Stromal cell of bone marrow (primary cell): ENCODE results near the gene WWTR1.

Source experiments
- DNase-seq: peaks from one replicate; pipeline ENCODE4 v3.0.0-alpha.2; 2012; ENCODE audit warnings: low read depth

Gene WWTR1

DNA sequence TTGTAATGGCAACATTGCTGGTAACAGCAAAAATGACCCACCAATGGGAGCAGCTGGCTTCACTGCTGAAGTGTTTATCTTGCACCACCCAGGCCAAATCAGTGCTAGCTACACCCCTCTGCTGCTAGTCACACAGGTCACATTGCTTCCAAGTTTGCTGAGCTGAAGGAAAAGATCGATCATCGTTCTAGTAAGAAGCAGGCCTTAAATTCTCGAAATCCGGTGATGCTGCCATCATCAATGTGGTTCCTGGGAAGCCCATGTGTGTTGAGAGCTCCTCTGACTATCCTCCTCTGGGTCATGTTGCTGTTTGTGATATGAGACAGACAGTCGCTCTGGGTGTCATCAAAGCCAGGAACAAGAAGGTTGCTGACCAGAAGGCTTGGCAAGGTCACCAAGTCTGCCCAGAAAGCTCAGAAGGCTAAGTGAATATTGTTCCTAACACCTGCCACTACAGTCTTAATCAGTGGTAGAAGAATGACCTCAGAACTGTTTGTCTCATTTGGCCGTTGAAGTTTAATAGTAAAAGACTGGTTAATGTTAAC is 162.2 kb downstream of the WWTR1 start:
- DNase-seq = no peak

GRCh38 chr3:149494759-149495580 is 162.9 kb downstream of the WWTR1 start:
- peak; percentile 23 for DNase-seq

GRCh38 chr3:149494022-149494758 is 163.6 kb downstream of the WWTR1 start:
- peak; percentile 65 for DNase-seq

DNA sequence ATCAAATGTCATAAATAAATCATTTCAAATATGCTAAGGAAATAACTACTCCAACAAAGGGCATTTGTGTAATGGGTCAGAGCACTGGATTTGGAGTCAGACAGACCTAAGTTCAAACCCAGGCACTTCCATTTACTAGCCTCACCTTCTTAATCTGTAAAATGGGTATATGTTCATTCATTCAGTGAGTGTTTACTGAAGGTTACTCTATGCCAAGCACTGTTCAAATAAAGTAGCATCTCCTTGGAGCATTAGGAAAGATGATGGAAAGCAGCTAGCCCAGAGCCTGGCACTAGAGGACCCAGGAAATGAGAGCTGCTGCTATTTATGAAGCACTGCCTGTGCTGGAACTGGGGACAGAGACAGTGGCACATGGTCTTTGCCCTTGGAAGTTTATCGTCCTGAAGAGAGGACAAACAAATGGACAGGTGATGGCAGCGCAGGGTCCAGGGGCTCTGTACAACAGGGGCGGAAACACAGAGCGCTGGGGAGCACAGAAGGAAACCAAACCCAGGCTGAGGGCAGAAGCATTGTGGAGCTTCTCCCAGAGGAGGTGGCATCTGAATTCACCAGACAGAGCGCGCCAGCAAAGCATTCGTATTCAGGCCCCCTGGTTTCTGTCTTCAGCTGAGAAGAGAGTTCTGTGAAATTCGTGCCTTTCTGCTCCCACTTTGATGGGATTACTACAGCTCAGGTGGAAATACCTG is 164.4 kb downstream of the WWTR1 start:
- no peak for DNase-seq

GRCh38 chr3:149490260-149490971 is 167.4 kb downstream of the WWTR1 start:
- DNase-seq = no peak

- DNase-seq = no peak
Observed at GRCh38 chr3:149489060-149489690, 168.7 kb downstream of the WWTR1 start.

DNA sequence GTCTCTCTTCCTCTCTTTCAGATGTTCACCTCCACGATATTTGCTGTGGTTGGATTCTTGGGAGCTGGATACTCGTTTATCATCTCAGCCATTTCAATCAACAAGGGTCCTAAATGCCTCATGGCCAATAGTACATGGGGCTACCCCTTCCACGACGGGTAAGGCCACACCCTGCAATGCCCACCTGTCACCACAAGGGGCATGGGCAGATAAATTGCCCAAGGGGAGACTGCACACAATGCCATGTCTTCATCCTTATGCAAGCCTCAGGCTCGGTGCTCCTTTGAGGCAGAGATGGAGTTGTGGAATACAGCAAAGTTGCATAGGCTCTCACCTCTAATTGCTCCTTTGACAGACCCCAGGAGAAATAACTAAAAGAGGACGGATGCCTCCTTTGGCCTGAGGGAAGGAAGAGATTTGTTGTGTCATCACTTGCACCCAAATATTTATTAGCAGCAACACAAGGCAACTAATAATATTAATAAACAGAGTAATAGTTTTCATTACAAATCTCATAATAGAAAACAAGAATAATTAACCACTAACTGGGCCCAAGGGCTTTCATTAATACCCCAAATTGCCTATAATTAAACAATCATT is 170.1 kb downstream of the WWTR1 start:
- DNase-seq = no peak

- DNase-seq = no peak
Observed at GRCh38 chr3:149486726-149487125, 171.1 kb downstream of the WWTR1 start.

- no peak for DNase-seq
Observed at GRCh38 chr3:149481491-149481890, 176.3 kb downstream of the WWTR1 start.

DNA sequence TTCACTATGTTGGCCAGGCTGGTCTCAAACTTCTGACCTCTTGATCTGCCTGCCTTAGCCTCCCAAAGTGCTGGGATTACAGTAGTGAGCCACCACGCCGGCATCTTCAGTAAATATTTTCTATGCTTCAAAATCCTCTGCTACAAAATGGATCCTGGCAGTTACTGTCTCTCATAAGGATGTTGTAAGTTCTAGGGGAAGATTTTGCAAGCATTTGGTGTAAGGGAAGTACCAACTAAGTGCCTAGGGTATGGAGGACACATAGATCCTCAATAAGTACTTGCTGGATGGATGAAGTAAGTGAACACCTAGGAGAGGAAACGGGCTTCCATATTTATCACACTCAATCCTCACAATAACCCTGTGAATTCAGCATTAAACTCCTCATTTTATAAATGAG is 176.8 kb downstream of the WWTR1 start:
- no peak for DNase-seq

GRCh38 chr3:149480326-149481017 is 177.4 kb downstream of the WWTR1 start:
- peak; percentile 82 for DNase-seq

DNA sequence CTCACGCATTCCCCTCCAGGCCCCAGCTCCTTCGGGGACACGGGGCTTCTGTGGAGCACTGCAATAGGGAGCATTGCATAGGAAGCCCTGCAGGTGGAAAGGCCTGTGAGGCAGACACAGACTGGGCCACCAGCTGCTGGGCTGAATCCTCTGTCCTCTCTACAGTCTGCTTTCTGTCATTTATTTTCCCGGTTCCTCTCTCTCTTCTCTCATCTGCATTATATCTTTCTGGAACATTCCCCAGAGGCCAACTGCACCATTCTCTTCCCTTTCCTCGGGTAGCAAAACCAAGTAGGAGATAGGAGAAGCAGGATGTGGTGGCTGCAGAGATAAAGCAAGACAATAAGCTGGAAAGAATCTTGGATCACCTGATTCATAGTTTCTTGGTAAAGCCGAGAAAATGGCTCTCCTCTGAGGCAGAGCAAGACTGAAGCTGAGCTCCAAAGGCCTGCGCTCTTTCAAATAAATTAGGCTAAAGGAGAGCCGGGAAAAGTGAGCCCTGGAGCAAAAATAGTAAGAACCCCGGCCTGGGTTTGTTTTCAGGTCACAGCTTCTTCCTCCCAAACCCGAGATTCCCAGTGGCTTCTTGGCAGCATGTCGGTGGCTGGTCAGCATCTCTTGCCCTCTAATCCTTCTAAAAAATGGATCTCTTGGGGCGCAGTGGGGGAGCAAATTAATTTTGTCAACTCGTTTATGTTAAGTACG is 178.1 kb downstream of the WWTR1 start:
- DNase-seq = no peak

DNA sequence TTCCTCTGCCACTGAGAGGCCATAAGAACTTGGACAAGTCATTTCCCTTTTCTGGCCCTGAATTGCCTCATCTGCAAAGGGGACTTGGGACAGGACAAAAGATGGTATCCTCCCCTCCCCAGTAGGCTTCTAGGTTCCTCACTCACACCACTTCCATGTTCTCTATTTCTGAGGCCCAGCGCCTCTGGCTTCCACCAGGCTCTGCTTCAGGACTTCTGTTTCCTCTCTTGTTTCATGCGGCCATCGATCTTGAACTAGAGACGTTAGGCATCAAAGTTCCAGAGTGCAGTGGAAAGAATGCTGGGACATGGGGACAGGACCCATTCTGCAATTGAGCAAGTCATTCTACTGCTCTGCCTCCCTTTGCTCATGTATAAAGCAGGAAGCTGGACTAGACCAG is 181.6 kb downstream of the WWTR1 start:
- DNase-seq = no peak

DNA sequence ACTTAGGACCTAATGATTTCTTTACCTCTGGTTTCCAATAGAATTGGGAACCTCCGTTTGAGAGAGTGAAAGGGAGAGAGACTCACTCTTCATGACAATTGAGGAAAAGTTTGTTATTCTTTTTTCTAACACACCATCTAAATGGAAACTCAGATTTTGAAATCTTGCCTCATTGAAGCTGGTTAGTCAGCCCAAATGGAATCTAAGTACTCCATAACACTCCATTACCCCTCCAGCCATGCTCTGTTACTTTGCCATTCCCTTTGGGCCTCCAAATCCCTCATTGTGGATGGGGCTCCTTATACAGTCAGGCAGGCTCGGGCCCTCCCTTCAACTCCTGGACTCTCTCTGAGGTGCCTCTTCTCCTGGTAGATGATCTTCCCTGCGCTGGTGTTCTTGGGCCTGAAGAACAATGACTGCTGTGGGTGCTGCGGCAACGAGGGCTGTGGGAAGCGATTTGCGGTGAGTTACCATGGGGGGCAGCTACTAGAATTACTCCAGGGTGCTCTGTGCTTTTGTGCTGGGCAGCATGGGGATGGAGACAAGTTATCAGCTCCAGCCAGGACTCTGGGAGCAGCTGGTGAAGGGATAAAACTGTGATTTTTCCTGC is 182.3 kb downstream of the WWTR1 start:
- no peak for DNase-seq

- no peak for DNase-seq
Observed at GRCh38 chr3:149474250-149474817, 183.5 kb downstream of the WWTR1 start, which contains the start of gene TM4SF4. TSS of gene TM4SF4 (plus strand) at chr3:149474697. CDS start at chr3:149474878, 181 bp downstream.

DNA sequence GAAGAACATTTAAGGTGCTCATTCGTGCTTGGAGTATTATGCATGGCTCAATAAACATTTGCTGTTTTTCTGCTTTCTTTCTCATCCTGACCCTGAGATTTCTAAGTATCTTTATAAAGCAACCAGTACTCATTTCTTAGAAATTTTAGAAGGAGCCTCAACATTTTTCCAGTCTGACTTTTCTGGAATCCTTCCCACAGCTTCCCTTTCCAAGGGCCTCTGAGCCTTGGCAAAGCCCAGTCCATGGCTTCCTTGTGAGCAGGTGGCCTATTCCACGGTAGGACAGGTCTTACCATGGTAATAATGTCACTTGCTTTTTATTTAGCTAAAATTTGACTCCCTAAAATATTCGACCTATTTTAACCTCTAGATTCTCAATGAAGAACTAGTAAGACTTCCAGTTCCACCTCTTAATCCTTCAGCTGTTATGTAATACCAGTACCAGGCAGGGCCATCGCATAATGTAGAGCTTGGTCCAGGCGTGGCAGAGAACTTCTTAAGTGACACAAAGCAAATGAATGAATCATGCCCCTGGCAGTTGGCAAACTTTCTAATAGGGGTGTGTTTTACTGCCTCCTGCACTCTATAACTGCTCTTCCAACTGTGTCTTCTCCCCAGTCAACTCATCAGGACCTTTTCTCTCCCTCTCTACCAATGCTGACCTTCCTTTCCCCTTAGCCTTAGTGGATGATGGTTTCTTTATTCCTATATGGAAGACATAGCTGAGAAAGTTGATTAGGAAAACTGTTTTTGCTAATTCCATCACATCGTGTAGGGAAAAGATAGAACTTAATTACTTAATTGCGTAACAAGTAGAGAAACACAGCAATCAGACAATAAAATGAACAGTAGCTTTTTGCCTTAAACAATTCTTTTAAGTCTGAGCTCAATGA is 184.2 kb downstream of the WWTR1 start:
- peak; percentile 71 for DNase-seq

DNA sequence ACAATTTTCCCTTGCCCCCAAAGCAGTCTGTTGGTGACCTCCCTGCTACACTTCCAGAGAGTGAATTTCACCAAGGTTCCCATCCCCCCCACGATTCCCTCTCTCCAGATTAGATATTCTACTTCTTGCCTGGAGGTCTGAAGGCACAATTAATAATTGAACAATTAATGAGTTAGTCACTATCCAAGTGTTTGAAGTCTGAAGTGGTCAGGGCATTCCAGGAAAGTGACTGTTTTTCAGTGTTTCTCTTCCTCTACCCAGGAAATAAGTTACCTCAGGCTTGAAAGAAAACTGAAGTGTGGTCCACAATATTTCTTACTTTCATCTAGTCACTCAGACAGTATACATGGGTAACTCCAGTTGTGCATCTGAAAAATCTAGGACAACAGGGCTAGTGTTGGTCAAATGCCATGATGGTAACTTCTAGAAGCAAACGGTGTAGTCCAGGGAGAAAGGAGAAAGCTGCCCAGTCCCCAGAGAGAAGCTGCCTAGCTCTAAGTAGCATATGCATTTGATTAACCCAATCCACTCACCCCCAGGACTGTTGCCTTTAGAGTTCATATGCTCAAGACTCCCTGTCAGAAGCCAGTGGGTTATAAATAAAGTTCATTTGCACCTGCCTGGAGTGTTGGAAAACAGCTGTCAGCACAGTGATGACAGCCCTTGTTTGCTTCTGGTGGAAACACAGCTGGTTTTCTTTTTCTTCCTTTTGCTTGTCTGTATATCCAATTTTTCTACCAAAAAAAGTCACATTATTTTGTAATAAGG is 185.6 kb downstream of the WWTR1 start:
- no peak for DNase-seq
